ENCODE measurements around the gene PALS1. TPM values are rescaled to one million over a fixed set of nuclear protein-coding genes. Genes with fewer than 3 reads are reported as not detected.

Gene PALS1
- total and polyA plus RNA-seq, 2 experiments from 2014 or later, result 15.3 to 36.5 TPM

- Histone ChIP-seq H2AFZ (peak overlapping the region; percentile 90), H4K20me1 (ENCODE audit: insufficient read depth) (no peaks in the 10 kb centered on the region), H3K36me3 (ENCODE audit: low read depth) (no peaks in the 10 kb centered on the region), H3F3A (ENCODE audit: insufficient read depth) (peaks cover 18% of the 10 kb centered on the region), H3K4me2 (ENCODE audit: unreplicated experiment) (peak overlapping the region; percentile 97), H3K27ac (peak overlapping the region; percentile 96), H3K9ac (peak overlapping the region; percentile 89), H3K4me3 (peak overlapping the region; percentile 90), H3K4me1 (ENCODE audit: insufficient read depth) (peaks cover 12% of the 10 kb centered on the region), H3K27me3 (replicated peaks; ENCODE audit: insufficient read depth) (no peaks in the 10 kb centered on the region), H3K9me3 (ENCODE audit: low read depth) (no peaks in the 10 kb centered on the region), H3K9me2 (ENCODE audit: insufficient read depth) (no peaks in the 10 kb centered on the region), H3K79me2 (ENCODE audit: insufficient read depth) (peaks cover 42% of the 10 kb centered on the region)
- TF ChIP-seq EZH2 (IDR thresholded peaks at IDR 0.05; ENCODE audit: insufficient read depth, poor library complexity, severe bottlenecking), result no peak
- no peak for TF ChIP-seq EZH2phosphoT487 (IDR thresholded peaks at IDR 0.05; ENCODE audit: insufficient read depth, low read depth)
- in situ Hi-C loops (cut with MboI), result no loop called here
- DNase-seq, result peak; percentile 99
- WGBS, 2 experiments (ENCODE audit: low coverage in 1 of 2, low lambda C conversion rate in 2 of 2, missing lambda C conversion rate in 2 of 2), result 1% methylated on average over 44 to 54 of the region's 54 CpGs
Measured at GRCh38 chr14:67240978-67241410, 241 bp upstream of the PALS1 start.

GRCh38 chr14:67242168-67242420 lies 859 bp downstream of the PALS1 start:
- Histone ChIP-seq H3K79me2 (ENCODE audit: insufficient read depth) (peaks cover 53% of the 10 kb centered on the region), H2AFZ (peak overlapping the region; percentile 72)
- in situ Hi-C loops (cut with MboI), result no loop called here

GRCh38 chr14:67245104-67245503 lies 3.9 kb downstream of the PALS1 start:
- 56 to 71% methylated on average over 1 of the region's 1 CpG for WGBS, 2 experiments (ENCODE audit: low coverage in 1 of 2, low lambda C conversion rate in 2 of 2, missing lambda C conversion rate in 2 of 2)
- Histone ChIP-seq H3K27me3 (replicated peaks; ENCODE audit: insufficient read depth) (no peaks in the 10 kb centered on the region), H4K20me1 (ENCODE audit: insufficient read depth) (no peaks in the 10 kb centered on the region; the same call in 1 of the 2 replicates), H3K36me3 (ENCODE audit: low read depth) (no peaks in the 10 kb centered on the region), H3K4me2 (ENCODE audit: unreplicated experiment) (no peak overlapping the region), H2AFZ (no peak overlapping the region), H3K4me3 (no peak overlapping the region), H3K4me1 (ENCODE audit: insufficient read depth) (peaks cover 24% of the 10 kb centered on the region), H3K27ac (no peak overlapping the region), H3K79me2 (ENCODE audit: insufficient read depth) (peaks cover 83% of the 10 kb centered on the region), H3K9ac (no peak overlapping the region), H3K9me3 (ENCODE audit: low read depth) (no peaks in the 10 kb centered on the region), H3K9me2 (ENCODE audit: insufficient read depth) (no peaks in the 10 kb centered on the region), H3F3A (ENCODE audit: insufficient read depth) (peaks cover 22% of the 10 kb centered on the region)
- TF ChIP-seq EZH2 (IDR thresholded peaks at IDR 0.05; ENCODE audit: insufficient read depth, poor library complexity, severe bottlenecking) (no peak), EZH2phosphoT487 (IDR thresholded peaks at IDR 0.05; ENCODE audit: insufficient read depth, low read depth) (no peak)
- no peak for DNase-seq
- in situ Hi-C loops (cut with MboI), result no loop called here

More at GRCh38 chr14:67242168-67242420, 859 bp downstream of the PALS1 start:
- peaks cover 13% of the 10 kb centered on the region for H3K4me1 ChIP-seq (ENCODE audit: insufficient read depth)
- H3F3A ChIP-seq (ENCODE audit: insufficient read depth), result peaks cover 18% of the 10 kb centered on the region
- no peaks in the 10 kb centered on the region for H3K9me3 ChIP-seq (ENCODE audit: low read depth)
- H3K4me2 ChIP-seq (ENCODE audit: unreplicated experiment), result peak overlapping the region; percentile 97
- WGBS, 2 experiments (ENCODE audit: low coverage in 1 of 2, low lambda C conversion rate in 2 of 2, missing lambda C conversion rate in 2 of 2), result 1 to 3% methylated on average over 4 of the region's 4 CpGs
- no peaks in the 10 kb centered on the region for H3K36me3 ChIP-seq (ENCODE audit: low read depth)
- no peaks in the 10 kb centered on the region for H3K27me3 ChIP-seq (replicated peaks; ENCODE audit: insufficient read depth)
- DNase-seq, result no peak
- H3K9me2 ChIP-seq (ENCODE audit: insufficient read depth), result no peaks in the 10 kb centered on the region
- no peak for TF ChIP-seq EZH2 (IDR thresholded peaks at IDR 0.05; ENCODE audit: insufficient read depth, poor library complexity, severe bottlenecking)
- TF ChIP-seq EZH2phosphoT487 (IDR thresholded peaks at IDR 0.05; ENCODE audit: insufficient read depth, low read depth), result no peak
- no peaks in the 10 kb centered on the region for H4K20me1 ChIP-seq (ENCODE audit: insufficient read depth)
- H3K4me3 ChIP-seq, result peak overlapping the region; percentile 90
- H3K27ac ChIP-seq, result peak overlapping the region; percentile 96
- peak overlapping the region; percentile 89 for H3K9ac ChIP-seq

- TF ChIP-seq EZH2phosphoT487 (IDR thresholded peaks at IDR 0.05; ENCODE audit: insufficient read depth, low read depth) (no peak), EZH2 (IDR thresholded peaks at IDR 0.05; ENCODE audit: insufficient read depth, poor library complexity, severe bottlenecking) (no peak)
- in situ Hi-C loops (cut with MboI), result no loop called here
- H3K4me3 ChIP-seq, result no peak overlapping the region
- no peaks in the 10 kb centered on the region for H3K9me3 ChIP-seq (ENCODE audit: low read depth)
- no peak overlapping the region for H3K4me2 ChIP-seq (ENCODE audit: unreplicated experiment)
- DNase-seq, result peak; percentile 41
- no peak overlapping the region for H3K9ac ChIP-seq
- peaks cover 100% of the 10 kb centered on the region for H3K79me2 ChIP-seq (ENCODE audit: insufficient read depth)
- H3K4me1 ChIP-seq (ENCODE audit: insufficient read depth), result peaks cover 49% of the 10 kb centered on the region
- H3K27ac ChIP-seq, result no peak overlapping the region
- H4K20me1 ChIP-seq (ENCODE audit: insufficient read depth), result no peaks in the 10 kb centered on the region; the same call in none of the 2 replicates
- H3K36me3 ChIP-seq (ENCODE audit: low read depth), result no peaks in the 10 kb centered on the region
- H3K9me2 ChIP-seq (ENCODE audit: insufficient read depth), result no peaks in the 10 kb centered on the region
- H2AFZ ChIP-seq, result no peak overlapping the region
- H3K27me3 ChIP-seq (replicated peaks; ENCODE audit: insufficient read depth), result no peaks in the 10 kb centered on the region
- WGBS, 2 experiments (ENCODE audit: low coverage in 1 of 2, low lambda C conversion rate in 2 of 2, missing lambda C conversion rate in 2 of 2), result 98 to 100% methylated on average over 2 of the region's 2 CpGs
- H3F3A ChIP-seq (ENCODE audit: insufficient read depth), result peaks cover 23% of the 10 kb centered on the region
Measured at GRCh38 chr14:67251573-67252226, 10.5 kb downstream of the PALS1 start.
